ENCODE measurements around the gene THAP12.

- TF ChIP-seq CTCF (conservative IDR thresholded peaks at IDR 0.05; ENCODE audit: low read length) (no peak), EZH2phosphoT487 (IDR thresholded peaks at IDR 0.05; ENCODE audit: borderline replicate concordance) (no peak)
Measured at GRCh38 chr11:76322942-76323341, 58.0 kb downstream of the THAP12 start.
